Natural killer cell (primary cell): ENCODE results near the gene ZFR. TPM values are rescaled to one million over a fixed set of nuclear protein-coding genes. Genes with fewer than 3 reads are reported as not detected.

Experiments
- ATAC-seq, 3 donors: fragments of 150-1000 bp in 2 of 3; fragments of 200-7000 bp in 1 of 3; cut with Tn5 transposase; 1 replicate in 1 of 3; 2 replicates in 2 of 3; pipeline ENCODE4 v1.10.0; 2021; ENCODE audit warnings: mild to moderate bottlenecking in 2 of 3, moderate library complexity in 2 of 3
- DNase-seq, 2 donors: peaks; one replicate each; pipeline versions ENCODE4 v3.0.0 to v3.0.0-alpha.2; 2013 to 2021; ENCODE audit warnings: mixed read lengths in 1 of 2
- H3K27ac ChIP-seq: one replicate; pipeline ENCODE4 v1.5.1; 2013; ENCODE audit warnings: mild to moderate bottlenecking, low read length
- H3K27me3 ChIP-seq: one replicate; pipeline ENCODE4 v1.6.1; 2013; ENCODE audit warnings: low read length; ENCODE audit not compliant: control insufficient read depth, insufficient read depth
- H3K36me3 ChIP-seq: one replicate; pipeline ENCODE4 v1.6.1; 2013; ENCODE audit warnings: low read length; ENCODE audit not compliant: control insufficient read depth, insufficient read depth
- H3K4me1 ChIP-seq: one replicate; pipeline ENCODE4 v1.6.1; 2013; ENCODE audit warnings: low read length; ENCODE audit not compliant: control insufficient read depth, insufficient read depth
- H3K4me3 ChIP-seq: one replicate; pipeline ENCODE4 v1.5.1; 2013; ENCODE audit warnings: low read length
- H3K9me3 ChIP-seq: one replicate; pipeline ENCODE4 v1.6.1; 2013; ENCODE audit warnings: low read length; ENCODE audit not compliant: control insufficient read depth, insufficient read depth
- H3K27ac Mint-ChIP-seq, 2 donors: one replicate each; pipeline ENCODE4 v1.8.0; 2022; ENCODE audit warnings: mild to moderate bottlenecking in 2 of 2, mixed read lengths in 2 of 2, moderate library complexity in 1 of 2
- H3K27me3 Mint-ChIP-seq, 2 donors: one replicate each; pipeline ENCODE4 v1.8.0; 2022; ENCODE audit warnings: low read depth in 2 of 2, mixed read lengths in 2 of 2
- H3K36me3 Mint-ChIP-seq: one replicate; pipeline ENCODE4 v1.8.0; 2022; ENCODE audit warnings: mixed read lengths
- H3K4me1 Mint-ChIP-seq, 2 donors: one replicate each; pipeline ENCODE4 v1.8.0; 2022; ENCODE audit warnings: mixed read lengths in 2 of 2
- H3K4me3 Mint-ChIP-seq: one replicate; pipeline ENCODE4 v1.8.0; 2022; ENCODE audit warnings: mild to moderate bottlenecking, moderate library complexity, mixed read lengths
- H3K9me3 Mint-ChIP-seq, 2 donors: one replicate each; pipeline ENCODE4 v1.8.0; 2022; ENCODE audit warnings: mixed read lengths in 2 of 2
- WGBS: methylation state at CpG from one replicate; pipeline ENCODE4 v1.1.7; 2013; ENCODE audit warnings: missing lambda C conversion rate; ENCODE audit not compliant: insufficient coverage; 5-methylcytosine and 5-hydroxymethylcytosine counted together
- intact Hi-C: fragments of 100-400 bp; cut with micrococcal nuclease; formaldehyde crosslinking; loops from one replicate; pipeline ENCODE4 v1.14.2; 2022
- total RNA-seq, 4 donors: library from RNA; stranded (reverse); fragments of 120-200 nt in 1 of 4; gene quantifications; one replicate each; pipeline versions ENCODE4 v1.2.3 to v1.2.4, GENCODE V29; 2013 to 2022
- TF ChIP-seq, protein P1 (sequence below): fragments of 200-600 bp; IDR thresholded peaks from one replicate; pipeline ENCODE4 v1.8.0; 2022; ENCODE audit warnings: antibody characterized with exemption

The ZFR gene
- total RNA-seq, 3 donors from 2014 or later (not counting 1 experiment from before 2014, with no cell fraction given) = 62.7 to 70.8 (median 62.7) TPM

DNA sequence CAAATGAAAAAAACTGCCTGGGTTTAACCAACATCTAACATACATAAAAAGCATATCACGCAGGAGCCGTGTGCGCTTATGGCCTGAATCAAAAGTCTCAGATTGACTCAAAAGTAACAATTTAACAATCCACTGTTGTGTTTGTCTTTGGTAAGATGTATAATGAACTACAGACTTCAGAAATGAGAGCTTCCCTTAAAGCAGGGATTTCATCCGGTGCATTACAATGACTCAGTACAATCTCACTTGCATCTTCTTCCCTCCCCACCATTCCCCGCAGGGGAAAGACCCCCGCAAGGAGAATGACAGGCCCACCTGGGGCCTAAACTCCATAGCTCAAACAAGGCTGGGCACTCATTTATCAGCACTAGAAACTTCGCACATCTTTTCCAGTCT is 1.4 kb downstream of the ZFR start:
- peak in 1 of 2 donors; percentile 41 for DNase-seq

DNA sequence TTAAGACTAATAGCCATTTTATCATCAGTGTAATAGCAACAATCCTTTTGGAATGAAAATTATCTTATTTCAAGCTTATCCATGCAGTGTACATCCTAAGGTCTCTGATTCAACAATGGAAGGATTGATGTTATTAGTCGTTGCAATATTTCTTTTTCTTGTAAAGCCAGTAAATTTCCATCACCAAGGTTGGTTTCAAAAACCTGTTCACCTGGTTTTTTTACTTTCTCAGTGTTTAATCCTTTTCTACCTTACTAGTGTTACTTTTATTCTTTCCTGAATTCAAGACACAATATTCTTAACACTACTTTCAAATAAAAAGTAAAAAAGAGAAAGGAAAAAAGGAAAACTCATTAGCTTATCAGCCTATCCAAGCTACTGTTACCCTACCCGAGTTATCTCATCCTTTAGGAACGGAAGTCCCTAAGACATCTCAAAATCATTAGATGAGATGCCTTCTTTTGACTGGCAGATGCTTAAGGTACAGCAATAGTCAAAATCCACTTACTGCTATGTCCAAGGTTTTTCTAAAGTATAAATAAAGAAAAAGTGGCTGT is 5.4 kb downstream of the ZFR start:
- Histone ChIP-seq H3K4me1 (peaks cover 15% of the 10 kb centered on the region), H3K4me3 (no peak overlapping the region), H3K9me3 (no peaks in the 10 kb centered on the region), H3K27ac (no peak overlapping the region), H3K27me3 (no peaks in the 10 kb centered on the region), H3K36me3 (no peaks in the 10 kb centered on the region)
- no peak overlapping the region for H3K4me3 Mint-ChIP-seq
- ATAC-seq = no peak
- H3K9me3 Mint-ChIP-seq = no peaks in the 10 kb centered on the region
- TF ChIP-seq, protein P1, sequence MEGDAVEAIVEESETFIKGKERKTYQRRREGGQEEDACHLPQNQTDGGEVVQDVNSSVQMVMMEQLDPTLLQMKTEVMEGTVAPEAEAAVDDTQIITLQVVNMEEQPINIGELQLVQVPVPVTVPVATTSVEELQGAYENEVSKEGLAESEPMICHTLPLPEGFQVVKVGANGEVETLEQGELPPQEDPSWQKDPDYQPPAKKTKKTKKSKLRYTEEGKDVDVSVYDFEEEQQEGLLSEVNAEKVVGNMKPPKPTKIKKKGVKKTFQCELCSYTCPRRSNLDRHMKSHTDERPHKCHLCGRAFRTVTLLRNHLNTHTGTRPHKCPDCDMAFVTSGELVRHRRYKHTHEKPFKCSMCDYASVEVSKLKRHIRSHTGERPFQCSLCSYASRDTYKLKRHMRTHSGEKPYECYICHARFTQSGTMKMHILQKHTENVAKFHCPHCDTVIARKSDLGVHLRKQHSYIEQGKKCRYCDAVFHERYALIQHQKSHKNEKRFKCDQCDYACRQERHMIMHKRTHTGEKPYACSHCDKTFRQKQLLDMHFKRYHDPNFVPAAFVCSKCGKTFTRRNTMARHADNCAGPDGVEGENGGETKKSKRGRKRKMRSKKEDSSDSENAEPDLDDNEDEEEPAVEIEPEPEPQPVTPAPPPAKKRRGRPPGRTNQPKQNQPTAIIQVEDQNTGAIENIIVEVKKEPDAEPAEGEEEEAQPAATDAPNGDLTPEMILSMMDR = no peak
- no peaks in the 10 kb centered on the region for H3K27me3 Mint-ChIP-seq
- no peak for DNase-seq
- no peak overlapping the region for H3K27ac Mint-ChIP-seq
- intact Hi-C loops = no loop called here
- H3K36me3 Mint-ChIP-seq = no peaks in the 10 kb centered on the region
- H3K4me1 Mint-ChIP-seq = peaks cover 32 to 34% of the 10 kb centered on the region in 2 donors
- 96% methylated on average over 2 of the region's 3 CpGs for WGBS

More for the DNA sequence above, 1.4 kb downstream of the ZFR start:
- Mint-ChIP-seq H3K4me1 (peaks cover 27 to 33% of the 10 kb centered on the region in 2 donors), H3K9me3 (no peaks in the 10 kb centered on the region), H3K27ac (peak overlapping the region; percentile 90 to 91), H3K36me3 (no peaks in the 10 kb centered on the region), H3K27me3 (peaks cover 0 to 2% of the 10 kb centered on the region in 2 donors), H3K4me3 (peak overlapping the region; percentile 91)
- TF ChIP-seq, protein P1 = no peak
- peaks cover 17% of the 10 kb centered on the region for H3K4me1 ChIP-seq
- intact Hi-C loops = loop anchor here (5.0 kb wide), 1 partner anchor 201 kb away; no protein-coding TSS in a partner anchor
- H3K9me3 ChIP-seq = no peaks in the 10 kb centered on the region
- no peaks in the 10 kb centered on the region for H3K27me3 ChIP-seq
- ATAC-seq = no peak
- 20% methylated on average over 6 of the region's 7 CpGs for WGBS
- peak overlapping the region; percentile 98 for H3K4me3 ChIP-seq
- H3K36me3 ChIP-seq = no peaks in the 10 kb centered on the region
- peak overlapping the region; percentile 76 for H3K27ac ChIP-seq

DNA sequence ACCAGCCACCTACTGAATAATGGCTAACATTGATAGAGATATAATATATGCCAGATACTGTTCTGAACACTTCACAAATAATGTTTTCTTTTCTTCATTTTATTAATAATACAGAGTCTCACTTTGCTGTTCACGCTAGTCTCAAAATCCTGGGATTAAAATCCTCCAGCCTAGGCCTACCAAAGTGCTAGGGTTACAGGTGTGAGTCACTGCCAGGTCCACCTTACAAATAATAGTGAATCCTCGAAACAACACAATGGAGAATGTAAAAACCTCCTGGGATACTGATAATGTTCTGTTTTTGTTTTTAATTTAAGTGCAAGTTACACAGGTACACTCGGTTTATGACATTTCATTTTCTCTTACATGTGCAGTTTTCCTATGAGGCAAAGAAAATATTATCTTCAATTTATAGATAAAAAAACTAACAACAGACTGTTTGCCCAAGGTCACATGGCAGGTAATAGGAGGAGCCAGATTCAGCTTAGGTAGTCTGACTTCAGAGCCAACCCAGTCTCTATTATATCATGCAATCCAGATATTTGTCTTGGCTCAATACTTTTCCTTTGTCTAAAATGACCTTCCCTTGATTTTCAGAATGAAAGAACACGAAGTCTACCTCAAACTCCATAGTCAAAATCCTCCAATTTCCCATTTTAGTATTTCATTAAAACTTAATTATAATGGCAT is 7.8 kb downstream of the ZFR start:
- H3K27ac ChIP-seq = no peak overlapping the region
- H3K36me3 Mint-ChIP-seq = no peaks in the 10 kb centered on the region

More for the DNA sequence above, 7.8 kb downstream of the ZFR start:
- Mint-ChIP-seq H3K9me3 (no peaks in the 10 kb centered on the region), H3K27me3 (no peaks in the 10 kb centered on the region), H3K4me3 (no peak overlapping the region), H3K4me1 (peaks cover 34 to 35% of the 10 kb centered on the region in 2 donors), H3K27ac (no peak overlapping the region)
- ATAC-seq (no peak), DNase-seq (no peak)
- peaks cover 8% of the 10 kb centered on the region for H3K4me1 ChIP-seq
- intact Hi-C loops = no loop called here
- no peaks in the 10 kb centered on the region for H3K36me3 ChIP-seq
- no peak overlapping the region for H3K4me3 ChIP-seq
- H3K9me3 ChIP-seq = no peaks in the 10 kb centered on the region
- H3K27me3 ChIP-seq = no peaks in the 10 kb centered on the region
- TF ChIP-seq, protein P1 = no peak
- WGBS = 100% methylated on average over 4 of the region's 4 CpGs
